Left hindlimb (tissue), 1 donor: ENCODE results near the gene BACE2.
A peak's percentile ranks its signal among the peaks of the same experiment; 100 is the strongest.

ENCODE experiments used
- DNase-seq: peaks from one replicate; pipeline ENCODE4 v3.0.0-alpha.2; 2018

Gene BACE2

DNA sequence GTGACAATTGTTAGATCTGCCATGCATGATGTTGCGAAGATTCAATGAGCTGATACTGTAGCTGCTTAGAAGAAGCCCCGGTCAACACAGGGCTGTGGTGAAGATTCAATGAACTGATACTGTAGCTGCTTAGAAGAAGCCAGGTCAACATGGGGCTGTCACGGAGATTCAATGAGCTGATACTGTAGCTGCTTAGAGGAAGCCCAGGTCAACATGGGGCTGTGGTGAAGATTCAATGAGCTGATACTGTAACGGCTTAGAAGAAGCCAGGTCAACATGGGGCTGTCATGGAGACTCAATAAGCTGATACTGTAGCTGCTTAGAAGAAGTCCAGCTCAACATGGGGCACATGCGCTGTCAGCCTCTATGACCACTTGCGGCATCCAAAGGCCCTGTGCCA is 18.8 kb upstream of the BACE2 start:
- no peak for DNase-seq

DNA sequence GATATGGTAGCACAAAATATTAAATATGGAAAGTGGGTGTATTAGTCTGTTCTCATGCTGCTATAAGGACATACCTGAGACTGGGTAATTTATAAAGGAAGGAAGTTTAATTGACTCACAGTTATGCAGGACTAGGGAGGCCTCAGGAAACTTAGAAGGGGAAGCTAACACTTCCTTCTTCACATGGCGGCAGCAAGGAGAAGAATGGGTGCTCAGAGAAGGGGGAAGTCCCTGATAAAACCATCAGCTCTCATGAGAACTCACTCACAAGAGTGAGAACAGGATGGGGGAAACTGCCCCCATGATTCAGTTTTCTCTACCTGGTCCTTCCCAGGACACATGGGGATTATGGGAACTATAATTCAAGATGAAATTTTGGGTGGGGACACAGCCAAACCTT is 15.8 kb upstream of the BACE2 start:
- no peak for DNase-seq

DNA sequence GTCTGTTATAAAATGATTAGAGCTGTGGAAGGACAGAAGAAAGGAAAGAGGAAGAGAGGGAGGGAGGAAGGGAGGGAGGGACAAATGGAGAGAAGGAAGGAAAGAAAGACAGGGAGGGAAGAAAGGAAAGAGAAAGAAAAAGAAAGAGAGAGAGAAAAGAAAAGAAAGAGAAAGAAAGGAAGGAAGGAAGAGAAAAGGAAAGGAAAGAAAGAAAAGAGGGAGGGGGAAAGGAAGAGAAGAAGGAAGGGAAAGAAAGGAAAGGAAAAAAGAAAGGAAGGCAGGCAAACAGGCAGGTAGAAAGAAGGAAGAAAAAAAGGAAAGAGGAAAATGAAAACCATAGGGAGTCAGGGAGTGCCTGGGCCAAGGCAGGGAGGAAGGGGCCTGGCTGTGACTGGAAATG is 14.5 kb upstream of the BACE2 start:
- no peak for DNase-seq

DNA sequence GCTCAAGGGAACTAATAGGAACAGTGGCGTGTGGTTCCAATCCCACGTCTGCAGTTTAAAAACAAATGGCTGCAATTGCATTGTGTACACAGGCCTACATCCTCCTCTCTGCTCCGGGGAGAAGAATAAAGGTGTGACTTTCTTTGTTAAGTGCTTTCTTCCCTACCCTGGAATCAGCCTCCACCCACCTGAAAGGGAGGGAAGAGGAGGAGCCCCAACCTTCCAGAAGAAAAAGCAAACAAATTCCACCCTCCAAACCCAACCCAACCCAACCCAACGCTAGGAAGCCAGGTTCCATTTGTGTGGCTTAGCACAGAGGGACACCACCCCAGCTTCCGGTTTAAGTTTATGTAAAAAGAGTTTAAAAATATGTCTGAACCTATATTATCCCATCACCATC is 11.8 kb upstream of the BACE2 start:
- DNase-seq: no peak

DNA sequence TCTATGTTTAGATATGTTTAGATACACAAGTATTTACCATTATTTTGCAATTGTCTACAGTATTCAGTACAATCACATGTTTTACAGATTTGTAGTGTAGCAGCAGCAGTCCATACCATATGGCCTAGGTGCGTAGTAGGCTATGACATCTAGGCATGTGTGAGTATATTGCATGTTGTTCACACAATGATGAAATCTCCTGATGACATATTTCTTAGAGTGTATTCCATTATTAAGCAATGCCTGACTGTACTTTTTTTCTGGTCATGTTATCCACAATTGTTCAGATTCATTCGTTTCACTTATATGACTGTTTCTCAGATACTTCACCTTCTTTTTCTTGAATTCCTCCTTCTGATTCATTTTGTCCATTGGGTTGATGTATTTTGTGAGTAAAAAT is 9.9 kb upstream of the BACE2 start:
- DNase-seq: no peak

DNA sequence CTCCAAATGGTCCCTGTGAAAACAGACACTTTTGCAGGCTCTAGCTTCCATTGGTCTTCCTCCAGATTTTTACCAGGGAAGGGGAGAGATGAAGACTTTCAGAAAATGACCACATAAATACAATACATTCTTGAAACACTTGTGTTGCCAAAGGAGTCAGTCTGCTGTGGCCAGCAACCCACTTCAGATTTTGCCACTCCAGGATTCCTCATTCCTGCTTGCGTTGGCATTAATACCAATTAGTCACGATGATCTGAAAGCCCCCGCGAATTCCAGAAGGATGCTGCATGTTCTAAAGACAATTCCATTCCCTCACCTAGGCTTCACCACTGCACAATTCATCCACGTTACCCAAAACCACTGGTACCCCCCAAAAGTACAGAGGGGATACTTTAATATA is 7.9 kb upstream of the BACE2 start:
- no peak for DNase-seq

DNA sequence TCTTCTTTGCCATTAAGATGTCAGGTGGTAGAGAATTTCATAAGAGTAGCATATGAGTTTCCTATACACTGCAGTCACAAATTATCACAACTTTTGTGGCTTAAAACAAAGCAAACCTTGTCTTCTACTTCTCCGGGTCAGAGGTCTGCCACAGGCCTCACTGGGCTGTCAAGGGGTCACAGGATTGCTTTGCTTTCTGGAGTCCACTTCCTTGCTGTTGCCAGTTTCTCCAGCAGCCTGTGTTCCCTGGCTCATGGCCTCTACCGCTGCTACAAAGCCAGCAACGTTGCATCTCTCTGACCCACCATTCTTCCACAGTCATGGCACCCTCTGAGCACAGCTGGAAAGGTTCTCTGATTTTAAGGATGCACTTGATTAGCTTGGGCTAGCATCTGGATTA is 6.5 kb upstream of the BACE2 start:
- no peak for DNase-seq

DNA sequence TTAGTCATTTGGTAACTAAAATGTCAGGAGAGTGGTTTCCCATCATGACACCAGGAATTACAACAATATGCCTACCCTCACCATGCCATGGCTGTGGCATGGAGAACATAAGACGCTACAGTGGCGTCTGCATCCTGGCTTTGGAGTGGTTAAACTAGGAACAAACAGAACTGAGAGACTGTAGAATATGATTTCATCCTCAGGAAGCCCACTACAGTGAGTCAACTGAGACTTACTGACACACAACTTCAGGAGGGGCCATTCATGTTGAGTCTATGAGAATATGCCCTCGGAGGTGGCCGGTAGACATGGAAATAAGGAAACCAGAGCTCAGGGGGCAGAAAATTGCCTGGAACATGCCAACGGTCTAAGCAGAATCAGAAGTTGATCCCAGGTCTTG is 5.9 kb upstream of the BACE2 start:
- no peak for DNase-seq

DNA sequence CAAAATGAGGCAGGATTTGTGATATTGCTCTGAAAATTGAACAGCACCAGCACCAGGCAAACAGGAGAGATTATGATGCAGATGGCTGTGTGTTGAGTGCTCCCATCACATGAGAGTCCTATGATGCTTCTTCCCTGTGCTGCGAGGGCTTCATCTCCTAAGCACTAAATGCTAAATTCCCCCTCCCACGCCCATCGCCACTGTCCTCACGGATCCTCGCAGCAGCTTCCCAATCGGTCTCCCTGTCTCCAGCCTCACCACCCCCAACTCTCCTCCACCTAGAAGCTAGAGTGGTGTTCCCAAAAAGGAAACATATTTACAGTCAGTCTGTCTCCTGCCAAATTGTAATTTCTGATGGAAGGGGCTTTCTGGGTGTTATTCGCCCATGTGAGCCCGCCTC is 4.9 kb upstream of the BACE2 start:
- no peak for DNase-seq

DNA sequence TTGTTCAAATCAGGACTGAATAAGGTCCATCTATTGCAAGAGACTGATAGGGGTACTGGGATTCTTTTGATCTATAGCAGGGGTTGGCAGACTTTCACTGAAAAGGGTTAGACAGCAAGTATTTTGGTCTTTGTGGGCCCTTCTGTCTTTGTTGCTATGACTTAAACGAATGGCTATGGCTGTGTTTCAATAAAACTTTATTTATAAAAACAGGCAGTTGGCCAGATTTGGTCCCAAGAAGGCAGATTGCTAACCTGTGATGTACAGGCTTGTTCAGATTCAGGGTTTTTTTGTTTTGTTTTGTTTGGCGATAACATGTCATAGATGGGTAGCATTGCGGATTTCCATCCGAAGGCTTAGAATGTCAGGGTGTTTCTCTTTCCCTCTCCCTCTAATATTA is 3.9 kb upstream of the BACE2 start:
- no peak for DNase-seq

DNA sequence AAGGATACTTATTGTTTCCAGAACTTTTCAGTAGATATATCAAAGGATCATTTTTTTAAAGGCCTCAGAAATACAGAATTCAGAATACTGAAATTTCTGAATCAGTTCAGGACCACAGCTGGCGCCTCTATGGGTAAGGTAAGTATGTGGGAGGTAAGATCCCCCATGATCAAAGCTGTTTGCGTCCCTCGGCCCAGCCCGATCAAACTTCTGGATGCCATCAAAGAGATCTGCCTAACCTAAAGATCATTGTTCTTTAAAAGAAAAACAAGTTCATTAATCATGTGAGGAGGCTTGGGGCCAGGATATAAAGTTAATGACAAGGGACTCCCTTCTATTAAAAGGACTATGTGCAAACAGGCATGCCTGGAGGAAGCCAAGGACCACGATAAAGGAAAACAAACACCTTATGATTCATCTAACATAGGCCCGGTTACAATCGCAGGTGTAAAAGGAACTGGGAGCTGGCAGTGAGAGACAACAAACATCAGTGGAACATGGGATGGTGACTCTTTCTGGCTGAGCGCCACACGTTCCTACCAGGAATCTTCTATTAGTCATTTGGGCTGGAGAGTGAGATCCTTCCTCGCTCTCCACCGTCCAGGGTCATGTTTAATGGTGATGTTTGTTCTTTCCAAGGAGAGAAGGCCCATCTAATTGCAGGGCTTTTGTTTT is 2.8 kb upstream of the BACE2 start:
- DNase-seq: no peak

DNA sequence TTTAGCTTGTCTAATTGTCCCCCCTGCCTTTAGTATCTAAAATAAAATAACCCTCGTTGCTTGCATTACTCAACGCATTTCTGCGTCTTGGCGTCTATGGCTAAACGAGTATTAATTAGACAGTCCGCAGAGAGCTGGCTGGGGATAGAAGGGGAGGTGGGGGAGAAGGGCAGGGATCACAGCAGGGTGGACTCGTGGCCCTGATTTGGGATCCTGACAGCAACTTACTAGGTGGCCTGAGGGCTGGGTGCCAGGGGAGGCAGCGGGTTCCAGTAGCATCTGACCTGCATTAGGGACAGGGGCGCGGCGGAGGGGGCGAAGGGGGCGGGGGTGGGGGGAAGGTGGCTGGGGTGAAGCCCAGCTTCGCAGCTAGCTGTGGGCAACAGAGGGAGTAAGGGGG is 1.1 kb upstream of the BACE2 start:
- no peak for DNase-seq

DNA sequence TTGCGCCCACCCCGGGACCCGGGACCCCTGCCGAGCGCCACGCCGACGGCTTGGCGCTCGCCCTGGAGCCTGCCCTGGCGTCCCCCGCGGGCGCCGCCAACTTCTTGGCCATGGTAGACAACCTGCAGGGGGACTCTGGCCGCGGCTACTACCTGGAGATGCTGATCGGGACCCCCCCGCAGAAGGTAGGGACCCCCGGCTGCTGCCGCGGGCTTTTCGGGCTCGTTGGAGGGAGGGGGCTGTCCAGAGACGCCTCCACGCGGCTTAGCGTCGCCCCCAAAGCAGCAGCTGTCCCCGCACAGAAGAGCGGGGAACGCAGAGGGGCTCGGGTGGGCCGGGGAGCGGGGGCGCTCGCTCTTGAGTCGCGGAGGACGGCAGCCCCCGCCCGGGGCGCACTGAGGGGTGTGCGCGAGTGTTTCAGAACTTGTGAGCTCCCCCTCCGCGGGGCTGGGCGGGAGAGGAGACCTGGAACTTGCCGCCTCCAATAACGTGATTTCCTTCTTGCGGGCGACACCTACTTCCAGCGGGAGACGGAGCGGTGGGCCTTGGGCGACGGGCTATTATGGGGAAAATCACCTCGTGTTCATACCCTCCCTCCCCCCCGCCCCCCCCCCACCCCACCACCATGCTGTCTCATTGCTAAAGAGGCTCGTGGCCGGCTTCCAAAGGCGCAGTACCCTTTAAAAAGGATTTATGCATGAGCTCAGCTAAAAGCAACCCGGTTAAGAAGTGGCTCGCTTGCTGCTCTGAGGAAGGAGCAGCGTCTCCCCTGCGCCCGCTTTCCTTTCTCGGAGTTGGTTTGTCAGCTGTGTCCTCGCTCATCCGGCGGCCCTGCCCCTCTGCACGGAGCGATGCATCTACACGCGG is 664 bp downstream of the BACE2 start:
- DNase-seq: peak; percentile 77

DNA sequence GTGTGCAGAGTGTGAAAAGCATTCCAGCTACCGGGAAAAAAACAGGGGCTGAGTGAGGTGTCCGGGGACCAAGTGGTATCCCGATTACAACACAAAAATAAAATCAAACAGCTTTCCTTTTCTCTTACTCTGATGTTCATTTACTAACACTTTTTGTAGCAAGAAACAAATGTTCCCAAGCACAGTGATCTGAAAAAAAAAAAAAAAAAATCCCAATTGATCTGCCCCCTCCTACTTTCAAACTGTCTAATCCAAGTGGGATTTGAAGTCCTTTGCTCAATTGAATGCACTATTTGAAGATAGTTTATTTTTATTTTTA is 1.3 kb downstream of the BACE2 start:
- DNase-seq: no peak

DNA sequence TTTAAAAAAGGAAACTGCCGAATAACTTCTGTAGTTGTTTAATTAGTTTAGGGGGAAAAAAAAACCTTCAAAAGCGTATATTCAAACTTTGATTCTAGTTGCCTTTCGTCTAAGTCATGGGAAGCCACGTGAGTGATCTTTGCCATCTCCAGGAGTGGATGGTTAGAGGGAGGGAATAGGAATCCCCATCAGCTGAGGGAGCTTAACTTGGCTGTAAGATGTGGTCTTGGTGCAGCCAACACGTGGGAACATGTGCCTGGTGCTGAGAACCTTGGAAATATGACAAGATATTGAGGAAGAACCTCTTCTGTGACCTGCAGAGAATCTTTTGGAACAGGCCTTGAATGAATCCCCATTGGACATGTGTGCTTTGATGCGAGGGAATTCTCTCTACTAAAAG is 1.7 kb downstream of the BACE2 start:
- no peak for DNase-seq

DNA sequence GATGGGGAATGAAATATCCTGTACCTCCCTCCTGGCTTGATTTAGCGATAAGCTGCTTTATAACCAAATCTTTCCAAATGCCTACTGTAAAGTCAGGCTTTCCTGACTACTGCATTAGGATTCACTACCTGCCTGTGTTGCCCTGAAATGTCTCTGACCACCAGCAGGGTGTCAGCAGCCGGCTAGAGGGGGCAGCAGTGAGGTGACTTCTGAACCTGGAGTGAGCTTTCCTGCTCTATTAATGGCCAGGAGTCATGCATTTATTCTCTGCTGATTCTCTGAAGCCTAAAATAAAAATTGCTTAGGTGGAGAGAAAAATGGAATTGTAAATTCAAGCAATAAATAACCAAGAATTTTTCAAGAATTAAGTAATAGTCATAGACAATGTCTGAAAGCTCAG is 2.5 kb downstream of the BACE2 start:
- no peak for DNase-seq

DNA sequence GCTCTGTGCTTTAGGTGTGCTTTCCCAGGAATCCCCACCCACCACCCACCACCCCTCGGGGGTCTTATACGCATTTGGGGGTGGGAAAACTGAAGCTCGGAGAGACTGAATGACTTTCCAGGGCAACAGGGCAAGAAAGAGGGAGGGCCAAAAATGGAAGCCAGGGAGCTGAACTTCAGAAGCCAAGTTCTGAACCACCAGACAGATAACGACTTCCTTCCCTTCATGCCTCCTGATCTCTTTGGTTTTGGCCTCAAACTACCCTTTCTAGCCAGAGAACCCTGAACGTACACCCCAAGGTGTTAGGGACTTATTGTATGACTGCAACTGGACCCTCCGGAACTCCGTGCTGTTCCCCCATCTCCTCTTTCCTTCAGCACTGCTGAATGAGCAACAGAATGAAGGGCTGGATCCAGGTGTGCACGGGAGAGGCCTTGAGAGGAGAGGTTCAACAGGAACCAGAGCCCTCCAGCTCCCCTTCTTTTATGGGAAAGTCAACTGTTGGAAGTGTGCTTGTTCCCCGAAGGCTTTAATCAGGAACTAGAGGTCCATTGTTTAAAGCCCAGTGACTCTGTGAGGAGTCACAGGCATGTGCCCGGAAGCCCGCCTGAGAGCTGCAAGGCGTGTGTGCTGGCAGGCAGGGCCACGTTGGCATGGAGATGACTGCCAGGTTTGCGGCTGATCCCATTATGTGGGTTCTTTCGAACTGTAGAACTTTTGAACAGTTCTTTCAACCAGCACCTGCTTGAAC is 3.1 kb downstream of the BACE2 start:
- DNase-seq: no peak

DNA sequence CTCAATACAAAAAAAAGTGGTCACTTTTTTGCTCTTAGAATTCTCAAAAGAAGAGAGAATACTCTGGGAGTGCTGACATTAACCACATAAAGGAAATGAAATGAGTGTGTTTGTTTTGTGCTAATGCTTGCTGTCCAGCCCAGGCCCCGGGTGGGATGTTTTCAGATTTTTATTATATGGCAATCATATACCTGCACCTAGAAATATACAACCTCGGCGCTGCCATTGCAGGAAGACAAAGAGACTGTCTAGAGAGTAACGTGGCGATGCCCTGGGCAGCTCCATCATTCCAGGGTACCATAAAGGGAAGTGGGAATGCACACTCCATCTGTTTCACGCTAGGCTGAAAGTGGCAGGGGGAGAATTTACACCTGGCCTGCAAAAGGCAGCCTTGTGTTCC is 7.1 kb downstream of the BACE2 start:
- DNase-seq: no peak

DNA sequence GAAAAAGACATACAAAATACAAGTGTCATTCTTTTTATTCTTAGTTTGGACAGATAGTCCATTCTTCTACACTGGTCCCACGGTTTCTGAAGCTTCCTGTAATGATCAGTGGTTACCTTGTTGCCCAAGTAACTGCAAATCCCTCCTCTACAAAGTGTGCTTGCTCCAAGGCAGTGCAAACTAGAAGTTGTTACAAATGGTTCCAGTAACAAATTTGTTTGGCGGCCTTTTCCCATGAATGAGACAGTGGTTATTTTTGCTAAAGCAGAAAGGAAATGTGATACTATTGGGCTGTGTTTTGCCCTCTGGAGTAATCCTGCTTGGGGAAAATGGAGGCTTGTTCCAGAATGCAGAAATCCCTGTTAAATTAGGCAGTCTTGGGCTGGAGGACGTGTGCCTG is 8.9 kb downstream of the BACE2 start:
- DNase-seq: no peak

DNA sequence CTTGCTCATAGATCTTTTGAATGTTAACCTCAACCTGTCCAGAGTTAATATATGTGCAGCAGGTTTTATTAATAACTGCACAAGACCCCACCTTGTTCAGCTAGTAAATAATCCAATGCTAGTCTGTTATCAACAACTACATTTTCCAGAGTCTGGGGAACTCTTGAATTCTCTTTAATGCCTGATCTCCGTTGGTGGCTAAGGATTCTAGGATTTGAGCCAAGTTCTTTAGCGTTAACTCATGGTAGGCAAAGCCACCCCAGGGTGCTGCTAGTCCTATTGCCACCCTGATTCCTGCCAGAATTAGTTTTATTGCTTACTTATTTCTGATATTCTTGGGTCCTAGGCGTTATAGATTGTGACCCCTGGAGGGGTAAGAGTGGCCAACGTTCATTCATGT is 12.8 kb downstream of the BACE2 start:
- DNase-seq: no peak

DNA sequence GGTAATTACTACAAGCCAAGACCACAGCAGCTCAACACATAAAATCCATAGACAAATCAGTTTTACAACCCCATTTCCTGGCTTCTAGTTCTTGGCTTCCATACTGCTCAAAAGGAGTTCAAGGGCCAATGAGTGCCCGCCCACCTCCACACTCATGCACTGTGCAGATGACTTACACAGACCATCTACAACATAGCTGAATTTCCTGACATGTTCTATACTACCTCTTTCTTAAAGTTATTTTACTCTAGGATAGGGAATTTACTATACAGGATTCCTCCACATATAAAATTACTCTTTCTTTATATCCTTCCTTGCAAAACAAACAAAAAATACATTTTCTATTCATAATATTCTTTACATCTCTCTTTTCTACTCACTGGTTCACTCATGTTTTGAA is 14.6 kb downstream of the BACE2 start:
- DNase-seq: no peak

DNA sequence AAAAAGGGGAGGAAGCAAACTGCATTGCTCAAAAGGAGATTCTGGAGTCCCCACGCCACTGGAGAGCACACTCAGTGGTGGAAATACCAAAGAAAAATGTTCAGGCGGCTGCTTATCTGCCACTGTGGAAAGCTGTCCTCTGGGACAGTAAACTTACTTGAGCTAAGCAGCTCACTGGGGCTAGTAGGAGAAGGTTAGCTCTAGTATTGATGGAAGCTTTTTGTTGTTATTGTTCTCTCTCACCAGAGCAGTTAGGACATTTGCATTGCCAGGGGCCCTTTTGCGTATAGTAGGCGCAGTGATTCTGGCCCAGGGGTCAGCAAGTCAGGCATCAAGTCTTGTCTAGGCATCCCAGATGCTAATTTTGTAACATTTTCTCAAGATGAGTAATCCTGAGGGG is 15.6 kb downstream of the BACE2 start:
- no peak for DNase-seq

DNA sequence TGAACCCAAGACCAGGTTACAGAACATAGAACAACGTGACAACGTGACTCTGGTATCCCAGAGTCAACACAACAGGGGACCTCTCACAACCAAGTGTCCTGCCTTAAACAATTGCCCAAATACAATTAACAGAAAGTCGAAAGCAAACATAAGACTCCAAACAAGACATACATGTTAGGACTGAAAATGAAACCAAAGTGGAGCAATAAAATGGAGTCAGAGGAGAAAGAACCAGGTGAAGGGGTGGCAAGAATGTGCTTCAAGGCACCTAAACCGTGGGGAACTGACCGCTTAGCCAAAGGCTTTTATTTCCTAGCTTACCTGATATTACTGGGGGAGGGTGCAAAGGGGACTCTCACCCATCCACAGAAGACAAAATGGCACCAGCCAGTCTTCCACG is 17.8 kb downstream of the BACE2 start:
- no peak for DNase-seq
